GM21717 (cell line): ENCODE measurements around the gene TASP1.
"Not testable (repeated sequence)": the region's sequence is repeated elsewhere in the genome, so short reads cannot be mapped to it uniquely, and the experiment has no call there.

Experiments used
- ATAC-seq: cut with Tn5 transposase; IDR thresholded peaks from one replicate; pipeline ENCODE4 v1.9.1; 2021; ENCODE audit warnings: mild to moderate bottlenecking, moderate library complexity; ENCODE audit not compliant: unreplicated experiment

The TASP1 gene

DNA sequence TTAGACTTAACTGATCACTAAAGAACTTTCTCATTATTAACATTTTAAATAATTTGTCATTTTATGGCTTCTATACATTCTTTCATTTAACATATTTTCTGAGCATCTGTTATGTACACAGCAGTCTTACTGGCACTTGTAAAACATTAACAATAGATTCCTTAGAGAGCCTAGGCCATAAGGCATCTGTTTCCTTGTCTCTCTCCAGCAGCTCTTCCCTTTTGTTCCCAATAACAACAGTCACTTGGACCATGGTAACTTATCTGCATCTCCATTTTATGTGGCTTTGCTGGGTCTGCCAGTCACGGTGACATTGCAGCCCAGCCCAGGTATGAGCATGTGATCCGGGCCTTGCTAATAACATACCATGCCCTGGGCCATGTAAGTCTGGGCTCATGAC lies 11.7 kb upstream of the TASP1 start:
- no peak for ATAC-seq

DNA sequence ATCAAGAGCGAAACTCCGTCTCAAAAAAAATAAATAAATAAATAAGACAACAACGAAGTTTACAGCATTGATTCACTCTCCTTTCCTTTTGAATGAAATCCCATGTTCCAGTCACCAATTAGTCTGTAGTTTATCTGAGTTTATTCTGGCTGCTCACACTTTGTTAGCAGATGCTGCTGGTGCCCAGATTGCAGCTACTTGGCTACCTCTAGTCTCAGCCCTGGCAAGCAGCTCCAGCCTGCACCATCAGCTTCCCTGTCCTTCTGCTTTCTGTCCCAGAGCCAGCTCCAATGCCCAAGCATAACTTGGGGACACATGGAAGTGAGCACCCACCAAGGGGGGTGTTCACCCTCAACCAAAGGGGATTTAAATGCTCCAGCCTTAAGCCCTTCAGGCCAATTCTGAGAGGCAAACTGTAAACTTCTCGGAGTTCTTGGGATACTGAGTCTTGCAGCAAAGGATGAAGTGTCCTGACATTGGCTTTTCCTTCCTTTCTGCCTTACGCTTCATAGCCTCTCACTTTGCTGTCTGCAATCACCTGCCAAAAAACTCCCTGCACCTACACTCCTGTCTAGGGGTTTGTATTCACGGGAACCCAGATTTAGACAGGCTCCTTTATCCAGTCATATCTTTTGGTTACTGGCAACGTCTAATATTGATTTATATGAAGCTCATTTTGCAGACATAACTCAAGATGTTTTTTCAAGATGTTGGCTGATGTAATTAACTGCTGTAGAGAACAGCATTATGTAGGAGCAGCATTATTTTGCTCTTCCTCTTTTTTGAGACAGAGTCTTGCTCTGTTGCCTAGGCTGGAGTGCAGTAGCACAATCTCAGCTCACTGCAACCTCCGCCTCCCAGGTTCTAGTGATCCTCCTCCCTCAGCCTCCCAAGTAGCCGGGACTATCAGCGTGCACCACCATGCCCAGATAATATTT lies 9.8 kb upstream of the TASP1 start:
- ATAC-seq: no peak

DNA sequence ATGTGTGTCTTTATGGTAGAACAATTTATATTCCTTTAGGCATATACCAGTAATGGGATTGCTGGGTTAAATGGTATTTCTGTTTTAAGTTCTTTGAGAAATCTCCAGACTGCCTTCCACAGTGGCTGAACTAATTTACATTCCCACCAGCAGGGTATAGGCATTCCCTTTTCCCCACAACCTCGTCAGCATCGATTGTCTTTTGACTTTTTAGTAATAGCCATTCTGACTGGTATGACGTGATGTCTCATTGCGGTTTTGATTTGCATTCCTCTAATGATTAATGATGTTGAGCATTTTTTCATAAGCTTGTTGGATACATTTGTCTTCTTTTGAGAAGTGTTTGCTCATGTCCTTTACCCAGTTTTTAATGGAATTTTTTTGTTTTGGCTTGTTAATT lies 5.3 kb upstream of the TASP1 start:
- ATAC-seq: no peak

DNA sequence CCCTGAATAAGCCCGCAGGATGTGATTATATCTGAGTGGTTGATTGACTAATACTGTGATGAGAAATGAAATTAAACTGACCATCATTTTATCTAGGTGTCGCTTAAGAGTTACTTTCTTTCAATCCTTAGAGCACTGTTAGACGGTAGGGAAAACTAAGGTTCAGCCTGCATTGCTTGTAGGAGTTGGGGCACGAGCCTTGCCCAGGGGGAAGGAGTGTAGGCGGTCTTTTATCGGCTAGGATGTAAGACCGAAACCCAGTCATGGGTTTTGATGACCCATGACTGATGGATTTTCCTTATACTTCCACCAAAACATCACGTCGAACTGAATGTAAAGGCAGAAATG lies 392 bp upstream of the TASP1 start:
- peak; percentile 5 for ATAC-seq

DNA sequence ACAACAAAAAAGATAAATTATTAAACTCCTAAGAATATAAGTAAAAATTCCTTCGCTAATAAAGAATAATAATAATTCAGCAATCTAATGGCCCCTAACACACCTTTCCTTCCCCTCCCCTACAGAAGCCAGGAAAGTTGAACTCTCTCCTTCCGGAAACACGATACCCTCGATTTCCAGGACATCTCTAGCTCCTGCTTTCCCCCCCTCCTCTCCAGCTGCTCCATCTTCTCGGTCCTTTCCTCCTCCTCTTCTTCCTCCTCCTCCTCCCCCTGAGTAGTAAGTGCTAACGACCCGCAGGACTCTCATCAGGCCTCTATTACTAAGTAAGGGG lies 603 bp downstream of the TASP1 start:
- no peak for ATAC-seq

DNA sequence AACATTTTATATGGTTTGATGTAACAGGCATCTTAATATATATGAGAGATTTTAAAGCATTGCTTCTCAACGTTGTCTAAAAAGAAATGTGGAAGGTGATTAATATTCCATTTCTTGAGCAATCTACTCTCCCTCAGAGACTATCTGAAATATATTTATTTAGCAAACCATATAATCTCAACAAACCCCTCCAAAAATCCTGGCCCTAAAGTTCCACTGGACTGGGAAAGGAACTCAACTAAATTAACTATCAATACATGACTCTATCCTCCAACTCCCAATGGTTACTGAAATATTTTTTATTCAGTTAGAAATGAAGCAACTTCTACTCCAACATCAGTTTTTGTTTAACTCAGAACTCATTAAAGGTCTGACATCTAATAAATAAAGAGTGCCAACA lies 6.3 kb downstream of the TASP1 start:
- no peak for ATAC-seq

DNA sequence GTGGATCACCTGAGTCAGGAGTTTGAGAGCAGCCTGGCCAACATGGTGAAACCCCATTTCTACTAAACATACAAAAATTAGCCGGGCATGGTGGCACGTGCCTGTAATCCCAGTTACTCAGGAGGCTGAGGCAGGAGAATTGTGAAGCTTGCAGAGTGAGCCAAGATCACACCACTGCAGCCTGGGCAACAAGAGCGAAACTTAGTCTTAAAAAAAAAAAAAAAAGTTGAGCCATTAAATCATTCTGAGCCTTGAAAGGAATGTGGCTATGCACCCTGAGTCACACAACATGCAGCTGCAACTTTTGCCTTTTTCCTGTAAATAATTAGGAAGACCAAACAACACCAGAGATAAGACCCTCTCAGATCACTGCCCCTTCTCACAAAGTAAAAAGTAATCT lies 11.2 kb downstream of the TASP1 start:
- not testable (repeated sequence) for ATAC-seq

DNA sequence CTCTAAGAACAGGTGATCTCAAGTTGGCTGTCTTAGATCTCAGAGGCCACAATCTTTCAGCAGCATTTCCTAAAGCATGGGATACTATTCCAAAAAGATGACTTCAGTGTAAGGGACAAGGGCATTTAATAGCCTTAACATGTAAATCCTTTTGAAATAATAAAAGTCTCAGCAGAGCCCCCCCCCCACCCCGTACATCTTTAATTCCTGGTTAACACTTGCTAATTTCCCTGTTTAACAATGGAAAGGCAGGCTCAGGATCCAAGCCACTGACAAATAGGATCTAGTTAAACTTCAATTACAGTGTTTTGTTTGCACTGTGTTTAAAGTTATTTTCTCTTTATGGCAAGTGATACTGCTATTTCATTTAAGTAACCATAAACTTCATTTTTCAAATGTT lies 12.0 kb downstream of the TASP1 start:
- no peak for ATAC-seq

DNA sequence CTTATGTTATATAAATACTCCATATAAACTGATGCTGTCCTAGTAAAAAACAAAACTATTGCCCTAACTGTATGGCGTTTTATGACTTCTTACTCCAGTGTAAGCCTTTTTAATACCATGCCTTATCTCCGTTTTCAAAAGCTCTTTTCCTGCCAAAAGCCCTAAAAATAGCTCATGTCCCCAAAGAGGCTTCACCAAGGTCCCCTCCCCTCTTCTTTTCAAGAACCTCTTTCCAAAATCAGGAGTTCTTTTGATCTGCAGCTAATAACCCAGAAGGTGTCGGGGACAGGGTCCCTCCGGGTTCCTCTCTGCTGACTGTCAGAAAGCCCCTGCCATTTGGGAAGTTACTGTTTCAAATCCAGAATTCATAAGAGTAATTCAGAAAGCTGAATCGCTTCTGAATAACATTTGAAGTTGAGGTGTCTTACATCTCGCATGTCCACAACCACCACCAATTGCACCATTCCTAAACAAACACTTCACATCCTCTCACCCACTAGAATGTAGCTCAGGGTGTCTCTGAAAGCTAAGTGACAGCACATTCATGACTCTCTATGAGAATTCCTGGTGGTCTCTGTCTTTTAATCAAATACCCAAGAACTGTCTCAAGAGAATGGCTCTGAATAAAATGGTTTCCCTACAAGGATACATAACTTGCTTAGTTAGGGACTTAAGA lies 13.3 kb downstream of the TASP1 start:
- no peak for ATAC-seq

DNA sequence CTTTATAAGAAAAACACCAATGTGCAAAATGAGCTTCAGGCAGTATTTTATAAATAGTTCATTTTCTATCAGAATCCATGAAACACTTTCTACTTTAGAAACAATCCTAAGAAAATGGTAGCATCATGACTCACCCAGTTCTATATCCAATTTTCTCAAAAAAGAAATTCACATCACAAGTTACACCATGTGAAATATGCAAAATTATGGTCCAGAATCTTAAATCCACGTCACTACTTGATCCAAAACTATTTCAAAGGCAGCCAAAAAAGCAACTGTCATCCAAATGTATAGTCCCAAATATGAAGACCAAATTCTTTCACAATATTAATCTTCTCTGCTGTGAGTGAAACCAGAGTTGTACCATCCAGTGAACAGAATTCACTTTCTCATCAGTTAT lies 19.3 kb downstream of the TASP1 start:
- not testable (repeated sequence) for ATAC-seq

DNA sequence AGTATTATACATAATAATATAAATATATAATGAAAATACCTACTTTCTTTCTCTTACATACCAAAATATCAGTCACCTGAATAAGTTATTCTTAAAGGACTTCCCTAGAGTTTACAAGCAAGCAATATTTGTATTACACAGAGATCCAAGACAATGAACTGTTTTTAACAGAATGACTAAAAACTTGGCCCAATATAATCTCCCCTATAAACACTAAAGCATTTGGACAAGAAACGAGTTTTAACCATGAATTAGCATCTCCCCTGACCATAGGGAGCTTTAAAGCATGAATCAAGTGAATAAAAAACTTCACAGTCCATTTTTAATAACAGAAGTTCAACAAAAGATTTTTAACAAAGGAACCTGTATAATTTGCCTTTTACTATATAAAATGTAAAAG lies 20.3 kb downstream of the TASP1 start:
- not testable (repeated sequence) for ATAC-seq

DNA sequence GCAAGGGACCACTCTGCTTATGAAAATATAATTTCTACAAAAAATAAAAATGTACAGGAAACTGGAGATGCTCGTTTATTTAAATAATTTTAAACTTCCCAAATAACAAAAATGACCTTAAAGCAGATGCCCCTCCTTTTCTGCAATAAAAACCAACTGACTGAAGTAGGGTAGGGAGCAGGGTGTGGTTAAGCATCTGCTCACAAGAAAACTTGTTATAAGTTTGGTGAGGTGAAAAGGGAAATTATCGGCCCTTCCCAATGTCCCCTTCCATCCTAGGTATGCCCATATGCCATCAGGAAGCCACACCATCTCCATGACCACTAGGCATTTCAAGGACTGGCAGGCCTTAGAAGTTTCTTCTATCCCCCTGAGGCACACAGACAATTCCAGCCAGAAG lies 21.1 kb downstream of the TASP1 start:
- not testable (repeated sequence) for ATAC-seq

DNA sequence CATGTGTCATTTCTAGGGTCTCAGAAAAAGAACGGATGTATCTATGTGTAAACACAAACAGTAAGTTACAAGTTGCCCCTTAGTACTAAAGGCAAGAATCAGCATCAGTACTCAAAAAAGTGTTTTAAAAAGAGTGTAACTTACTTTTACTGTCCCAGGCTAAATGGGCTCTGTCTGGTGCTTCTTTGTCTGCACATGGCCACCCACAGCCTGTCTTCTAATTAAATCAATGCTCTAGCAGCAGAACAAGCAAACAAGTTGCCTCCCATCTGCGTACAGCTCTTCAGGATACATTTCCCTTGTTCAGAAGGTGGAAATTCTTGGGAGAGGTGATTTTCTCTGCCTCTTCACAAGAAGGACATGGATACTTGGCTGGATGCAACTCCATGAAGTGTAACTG lies 22.0 kb downstream of the TASP1 start:
- not testable (repeated sequence) for ATAC-seq

DNA sequence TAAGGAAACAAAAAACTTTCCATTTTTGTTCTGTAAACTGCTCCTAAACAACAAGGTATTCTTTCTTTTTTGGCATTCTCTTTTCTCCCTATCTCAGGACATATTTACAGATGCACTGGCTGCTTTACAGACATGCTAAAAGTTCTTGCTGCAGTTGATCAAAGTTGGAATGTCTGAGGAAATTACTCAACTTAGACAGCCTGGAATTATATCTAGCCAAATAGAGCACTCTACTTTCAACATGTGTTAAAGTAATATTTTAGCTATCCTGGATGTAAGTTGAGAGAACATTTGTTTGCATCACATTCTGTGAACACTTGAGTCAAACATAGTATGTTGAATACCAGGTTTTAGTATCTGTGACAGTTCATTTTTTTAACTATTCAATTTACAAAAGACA lies 24.8 kb downstream of the TASP1 start:
- no peak for ATAC-seq

DNA sequence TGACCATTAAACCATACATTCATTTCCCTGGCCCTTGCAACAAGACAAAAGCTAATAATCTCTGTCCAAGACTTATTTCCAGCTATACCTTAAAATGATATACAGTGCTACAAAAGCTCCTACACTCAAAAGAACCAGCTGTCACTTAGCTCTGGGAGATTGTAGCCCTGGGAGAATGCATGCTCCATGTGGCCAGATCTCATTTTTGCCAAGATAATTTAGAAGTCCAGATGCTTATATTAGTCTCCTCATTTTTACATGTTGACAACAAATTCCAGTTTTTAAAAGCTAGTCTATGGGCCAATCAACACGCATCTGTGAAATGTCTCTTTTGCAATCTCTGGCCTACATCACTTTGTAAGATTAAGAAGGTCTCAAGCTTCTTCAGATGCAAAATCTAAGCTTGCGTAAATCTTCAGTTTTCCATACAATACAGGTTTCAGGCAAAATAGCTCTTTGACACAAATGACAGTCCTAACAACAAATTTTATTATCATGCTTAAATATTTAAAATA lies 27.1 kb downstream of the TASP1 start:
- ATAC-seq: no peak

DNA sequence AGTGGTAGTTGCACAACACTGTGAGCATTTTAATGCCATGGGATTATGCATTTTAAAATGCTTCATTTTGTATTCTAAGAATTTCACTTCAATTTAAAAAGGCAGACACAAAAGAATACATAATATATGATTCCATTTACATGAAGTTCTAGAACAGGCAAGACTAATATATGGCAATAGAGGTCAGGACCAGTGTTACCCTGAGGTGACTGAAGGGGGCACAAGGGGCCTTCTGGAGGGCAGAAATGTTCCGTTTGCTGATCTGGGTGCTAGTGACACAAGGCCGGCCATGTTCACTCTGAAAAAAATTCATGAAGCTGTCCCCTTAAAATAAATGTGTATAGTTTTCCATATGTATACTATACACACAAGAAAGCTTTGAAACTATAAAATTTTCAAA lies 28.5 kb downstream of the TASP1 start:
- ATAC-seq: peak; percentile 79

DNA sequence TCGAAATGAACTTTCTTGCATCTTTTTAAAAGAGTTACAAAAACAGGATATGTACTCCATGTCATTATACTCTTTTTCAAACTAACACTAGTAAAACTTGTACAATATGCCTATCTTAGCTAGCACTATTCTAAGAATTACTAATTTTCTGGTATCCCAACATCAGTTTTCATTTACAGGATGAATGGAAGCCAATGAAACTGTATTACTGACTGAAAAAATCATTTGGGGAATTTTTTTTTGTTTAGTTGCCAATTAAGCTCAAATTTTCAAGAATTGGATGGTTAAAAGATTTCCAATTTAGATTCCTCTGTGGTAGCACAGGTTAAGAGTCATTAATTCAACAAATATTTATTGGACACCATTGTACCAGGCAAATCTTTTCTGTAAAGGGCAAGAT lies 30.7 kb downstream of the TASP1 start:
- ATAC-seq: no peak

DNA sequence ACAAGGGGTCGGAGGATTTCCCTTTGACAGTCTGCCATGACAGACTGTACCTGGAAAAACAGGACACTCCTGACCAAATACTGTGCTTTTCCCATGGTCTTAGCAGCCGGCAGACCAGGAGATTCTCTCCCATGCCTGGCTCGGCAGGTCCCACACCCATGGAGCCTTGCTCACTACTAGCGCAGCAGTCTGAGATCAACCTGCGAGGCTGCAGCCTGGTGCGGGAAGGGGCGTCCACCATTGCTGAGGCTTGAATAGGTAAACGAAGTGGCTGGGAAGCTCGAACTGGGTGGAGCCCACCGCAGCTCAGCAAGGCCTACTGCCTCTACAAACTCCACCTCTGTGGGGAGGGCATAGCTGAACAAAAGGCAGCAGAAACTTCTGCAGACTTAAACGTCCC lies 45.3 kb downstream of the TASP1 start:
- ATAC-seq: not testable (repeated sequence)

DNA sequence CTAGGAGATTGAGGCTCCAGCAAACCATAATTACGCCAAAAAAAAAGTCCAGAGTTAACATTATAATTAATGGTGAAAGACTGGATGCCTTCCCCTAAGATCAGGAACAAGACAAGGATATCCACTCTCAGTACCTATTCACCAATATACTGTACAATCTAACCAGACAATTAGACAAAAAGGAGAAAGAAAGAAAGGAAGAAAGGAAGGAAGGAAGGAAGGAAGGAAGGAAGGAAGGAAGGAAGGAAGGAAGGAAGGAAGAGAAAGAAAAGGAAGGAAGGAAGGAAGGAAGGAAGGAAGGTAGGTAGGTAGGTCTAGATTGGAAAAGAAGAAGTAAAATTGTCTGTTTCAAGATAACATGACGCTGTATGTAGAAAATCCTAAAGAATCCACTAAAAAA lies 50.7 kb downstream of the TASP1 start:
- no peak for ATAC-seq

DNA sequence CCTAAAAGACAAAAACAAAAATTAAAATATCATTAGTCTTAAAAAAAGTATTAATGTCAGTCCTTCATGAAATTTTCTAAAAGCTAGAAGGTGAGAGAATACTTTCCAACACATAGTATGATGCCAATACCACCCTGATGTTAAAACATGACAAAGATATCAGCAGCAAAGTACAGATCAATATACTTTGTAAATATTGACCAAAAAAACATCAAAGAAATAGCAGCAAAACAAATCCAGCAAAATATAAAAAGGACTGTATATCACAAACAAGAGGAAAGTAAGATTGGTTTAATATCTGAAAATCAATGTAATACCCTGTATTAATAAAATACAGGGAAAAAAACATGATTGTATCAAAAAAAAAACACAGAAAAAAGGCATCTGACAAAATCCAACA lies 51.4 kb downstream of the TASP1 start:
- ATAC-seq: no peak

DNA sequence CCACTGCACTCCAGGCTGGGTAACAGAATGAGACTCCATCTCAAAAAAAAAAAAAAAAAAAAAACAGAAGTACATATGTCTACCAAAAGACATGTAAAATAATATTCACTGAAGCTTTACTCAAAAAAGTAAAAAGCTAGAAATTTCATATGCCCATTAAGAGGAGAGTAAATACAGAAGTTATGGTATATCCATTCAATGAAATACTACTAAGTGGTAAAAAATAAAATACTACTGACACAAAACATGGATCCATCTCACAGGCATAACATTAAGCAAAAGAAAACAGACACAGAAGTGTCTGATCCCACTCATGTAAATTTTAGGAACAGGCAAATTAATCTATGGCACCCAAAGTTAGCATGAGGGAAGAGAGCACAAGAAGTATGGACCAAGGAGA lies 52.6 kb downstream of the TASP1 start:
- ATAC-seq: no peak

DNA sequence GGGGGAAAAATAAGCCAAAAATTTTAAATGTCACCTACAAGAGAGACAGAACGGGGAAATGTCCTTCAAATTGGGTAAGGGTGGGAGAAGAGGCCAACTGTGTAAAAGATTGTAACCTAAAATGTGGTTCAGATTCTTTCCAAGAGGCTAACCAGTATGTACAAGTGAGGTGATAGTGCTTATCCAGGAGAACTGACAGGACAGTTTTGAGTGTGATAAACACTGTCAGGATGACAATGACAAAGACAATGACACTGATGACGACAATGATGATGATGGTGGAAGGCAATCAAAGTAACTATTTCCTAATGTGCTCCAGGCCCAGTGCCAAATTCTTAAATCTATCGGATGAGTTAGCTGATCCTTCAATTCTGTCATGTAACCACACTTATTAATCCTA lies 57.3 kb downstream of the TASP1 start:
- ATAC-seq: no peak
